ENCODE results near the gene AMOTL2. TPM values are rescaled to one million over a fixed set of nuclear protein-coding genes. Genes with fewer than 3 reads are reported as not detected.
A peak's percentile ranks its signal among the peaks of the same experiment; 100 is the strongest.

AMOTL2 gene
- polyA plus RNA-seq, 2 of the 4 experiments (the other 2 are of a cell fraction): 41.1 to 44.1 TPM

GRCh38 chr3:134311265-134311664, 63.0 kb downstream of the AMOTL2 start:
- ChIA-PET CTCF (interaction anchor here (14.1 to 16.1 kb wide), 2 partner anchors 55 to 170 kb away, joined by 356 to 438 read pairs; partner anchors contain the start of genes AMOTL2, ANAPC13 and CEP63), POLR2A (interaction anchor here (0.6 to 1.0 kb wide), 4 partner anchors 53 to 154 kb away, joined by 3 to 4 read pairs (median 3); no protein-coding TSS in a partner anchor)
- no peak for FAIRE-seq
- H3K27ac ChIP-seq: peak overlapping the region; percentile 97 to 100
- H3K4me2 ChIP-seq: peak overlapping the region; percentile 15; the same call in 1 of the 3 replicates
- no peak for TF ChIP-seq CBX2 (IDR thresholded peaks at IDR 0.05; ENCODE audit: borderline replicate concordance, low read depth)
- TF ChIP-seq TFCP2L1 (CRISPR knock-in tag; IDR thresholded peaks at IDR 0.05): no peak
- TF ChIP-seq FOSL2 (IDR thresholded peaks at IDR 0.05): no peak
- TF ChIP-seq FOSL2 (CRISPR knock-in tag; IDR thresholded peaks at IDR 0.05): no peak
- peak; percentile 19; the same call in 1 of the 2 replicates for TF ChIP-seq MAX (IDR thresholded peaks at IDR 0.05)
- no peak for TF ChIP-seq ZNF302 (CRISPR knock-in tag; IDR thresholded peaks at IDR 0.05)
- no peak for TF ChIP-seq EP300 (IDR thresholded peaks at IDR 0.05)
- 36% methylated on average over 2 of the region's 2 CpGs for WGBS (ENCODE audit: missing lambda C conversion rate)
- ATAC-seq: peak in 1 of 2 experiments; percentile 4; a peak in 1 of 6 replicates
- H3K9me3 ChIP-seq: no peaks in the 10 kb centered on the region
- no peak for DNase-seq (ENCODE audit: low read depth in 1 of 2, low spot score in 1 of 2)
- H3K4me3 ChIP-seq: no peak overlapping the region
- H3K4me1 ChIP-seq: peaks cover 77% of the 10 kb centered on the region

GRCh38 chr3:134309987-134310700, 64.1 kb downstream of the AMOTL2 start:
- TF ChIP-seq FOXS1 (CRISPR knock-in tag; IDR thresholded peaks at IDR 0.05): no peak
- no peak for TF ChIP-seq ZSCAN20 (CRISPR knock-in tag; IDR thresholded peaks at IDR 0.05)
- TF ChIP-seq CEBPB (IDR thresholded peaks at IDR 0.05): peak; percentile 5 to 60; a peak in 3 of 4 replicates
- no peak; the same call in 2 of the 3 replicates for TF ChIP-seq SMC3 (IDR thresholded peaks at IDR 0.05)
- TF ChIP-seq REST (IDR thresholded peaks at IDR 0.05): no peak
- peak; percentile 36 for TF ChIP-seq MAFK (IDR thresholded peaks at IDR 0.05; ENCODE audit: partially characterized antibody)
- no peak for TF ChIP-seq RNF2 (IDR thresholded peaks at IDR 0.05; ENCODE audit: borderline replicate concordance, low read depth)
- TF ChIP-seq BCL3 (IDR thresholded peaks at IDR 0.05): no peak
- no peak for TF ChIP-seq NFE2L2 (conservative IDR thresholded peaks at IDR 0.05; ENCODE audit: low read length)
- H3K4me3 ChIP-seq: no peak overlapping the region
- no peaks in the 10 kb centered on the region for H3K9me3 ChIP-seq
- peak overlapping the region; percentile 97 to 100 for H3K27ac ChIP-seq
- WGBS (ENCODE audit: missing lambda C conversion rate): 55% methylated on average over 9 of the region's 9 CpGs
- H3K4me2 ChIP-seq: peak overlapping the region; percentile 71
- ChIA-PET CTCF (interaction anchor here (1.3 to 16.1 kb wide), 6 partner anchors 12 to 171 kb away, joined by 4 to 438 read pairs (median 8); partner anchors contain the start of genes AMOTL2, ANAPC13 and CEP63), POLR2A (interaction anchor here (1.8 to 2.1 kb wide), 2 partner anchors 54 to 164 kb away, joined by 5 to 9 read pairs; no protein-coding TSS in a partner anchor)
- ATAC-seq (no peak), DNase-seq (ENCODE audit: low read depth in 1 of 2, low spot score in 1 of 2) (peak in 1 of 2 experiments; percentile 51), FAIRE-seq (no peak)
- peaks cover 66% of the 10 kb centered on the region for H3K4me1 ChIP-seq
